HG02943 (cell line): ENCODE data around the gene RABEPK.
"Not testable (repeated sequence)": the region's sequence is repeated elsewhere in the genome, so short reads cannot be mapped to it uniquely, and the experiment has no call there.

Experiments used
- ATAC-seq: cut with Tn5 transposase; IDR thresholded peaks from one replicate; pipeline ENCODE4 v1.9.1; 2021; ENCODE audit warnings: mild to moderate bottlenecking, low read depth, moderate library complexity; ENCODE audit not compliant: unreplicated experiment

Gene RABEPK

DNA sequence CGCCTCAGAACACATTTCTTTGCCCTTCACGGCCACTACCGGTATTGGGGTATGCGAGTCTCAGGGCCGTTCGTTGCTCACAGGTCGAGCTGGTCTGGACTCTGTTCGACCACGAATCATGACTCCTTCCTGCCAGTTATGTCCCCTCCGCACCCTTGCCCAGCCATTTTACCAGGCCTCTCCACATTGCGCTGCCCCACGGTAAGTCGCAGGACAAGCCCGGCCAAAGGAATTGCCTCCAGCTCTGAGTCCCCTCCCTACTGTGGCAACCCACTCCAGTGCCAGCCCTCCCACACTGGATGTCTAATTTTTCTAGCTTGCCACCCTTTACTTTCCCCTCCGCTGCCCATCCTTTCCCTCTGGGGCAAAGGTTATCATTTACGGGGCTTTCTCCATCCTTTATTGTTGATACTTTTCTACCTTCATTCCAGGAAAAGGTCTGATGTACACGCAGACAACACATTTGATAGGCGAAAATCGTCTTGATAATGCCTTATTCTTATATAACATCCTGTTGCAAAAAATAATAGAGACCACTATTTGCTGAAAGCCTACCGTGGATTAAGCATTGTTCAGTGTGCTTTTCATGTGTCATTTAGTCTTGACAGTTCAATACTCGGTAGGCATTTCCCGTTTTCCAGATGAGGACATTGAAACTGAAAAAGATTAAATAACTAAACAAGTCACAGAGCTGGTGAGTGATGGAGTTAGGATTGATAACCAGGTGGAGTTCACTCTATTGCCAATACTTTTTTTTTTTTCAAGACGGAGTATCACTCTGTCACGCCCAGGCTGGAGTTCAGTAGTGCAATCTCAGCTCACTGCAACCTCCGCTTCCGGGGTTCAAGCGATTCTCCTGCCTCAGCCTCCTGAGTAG lies 41.8 kb downstream of the RABEPK start:
- peak; percentile 11 for ATAC-seq

DNA sequence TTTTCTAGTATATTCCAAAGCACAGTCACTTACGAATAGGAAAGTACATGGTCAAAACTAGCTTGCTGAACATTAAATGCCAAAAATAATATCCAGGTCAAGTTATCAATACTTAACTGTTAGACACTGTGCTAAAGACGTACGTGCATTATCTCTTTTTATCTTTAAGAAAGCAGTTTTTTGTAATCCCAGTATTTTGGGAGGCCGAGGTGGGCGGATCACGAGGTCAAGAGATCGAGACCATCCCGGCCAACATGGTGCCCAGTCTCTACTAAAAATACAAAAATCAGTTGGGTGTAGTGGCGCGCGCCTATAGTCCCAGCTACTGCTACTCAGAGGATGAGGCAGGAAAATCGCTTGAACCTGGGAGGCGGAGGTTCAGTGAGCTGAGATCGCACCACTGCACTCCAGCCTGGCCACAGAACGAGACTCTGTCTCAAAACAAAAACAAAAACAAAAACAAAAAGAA lies 43.5 kb downstream of the RABEPK start:
- no peak for ATAC-seq

DNA sequence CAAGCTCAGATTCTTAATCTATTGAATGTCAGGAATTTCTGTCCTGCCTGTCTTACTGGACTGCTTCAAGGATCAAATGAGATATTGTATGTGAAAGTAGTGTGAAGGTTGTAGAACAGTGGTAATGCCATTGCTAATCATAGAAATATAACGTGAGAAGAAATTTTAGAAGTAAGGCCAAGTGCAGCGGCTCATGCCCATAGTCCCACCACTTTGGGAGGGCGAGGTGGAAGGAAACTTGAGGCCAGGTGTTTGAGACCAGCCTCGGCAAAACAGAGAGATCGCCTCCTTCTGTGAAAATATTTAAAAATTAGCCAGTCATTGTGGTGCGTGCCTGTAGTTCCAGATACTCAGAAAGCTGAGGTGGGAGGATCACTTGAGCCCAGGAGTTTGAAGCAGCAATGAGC lies 45.9 kb downstream of the RABEPK start:
- no peak for ATAC-seq

DNA sequence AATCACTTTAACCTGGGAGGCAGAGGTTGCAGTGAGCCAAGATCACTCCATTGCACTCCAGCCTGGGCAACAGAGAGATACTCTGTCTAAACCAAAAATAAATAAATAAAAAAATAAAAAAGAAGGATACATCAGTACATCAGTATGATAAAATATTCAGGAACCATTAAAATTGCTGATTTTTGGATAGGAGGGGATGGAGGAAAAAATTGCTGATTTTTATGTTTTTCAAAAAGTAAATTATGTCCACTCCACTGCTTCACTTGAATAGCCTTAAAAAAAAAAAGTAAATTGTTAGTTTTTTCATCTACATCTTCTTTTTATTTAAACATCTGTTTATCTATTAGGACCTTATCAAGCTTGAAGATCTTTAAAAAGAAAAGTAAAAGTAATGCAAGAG lies 53.9 kb downstream of the RABEPK start:
- no peak for ATAC-seq

DNA sequence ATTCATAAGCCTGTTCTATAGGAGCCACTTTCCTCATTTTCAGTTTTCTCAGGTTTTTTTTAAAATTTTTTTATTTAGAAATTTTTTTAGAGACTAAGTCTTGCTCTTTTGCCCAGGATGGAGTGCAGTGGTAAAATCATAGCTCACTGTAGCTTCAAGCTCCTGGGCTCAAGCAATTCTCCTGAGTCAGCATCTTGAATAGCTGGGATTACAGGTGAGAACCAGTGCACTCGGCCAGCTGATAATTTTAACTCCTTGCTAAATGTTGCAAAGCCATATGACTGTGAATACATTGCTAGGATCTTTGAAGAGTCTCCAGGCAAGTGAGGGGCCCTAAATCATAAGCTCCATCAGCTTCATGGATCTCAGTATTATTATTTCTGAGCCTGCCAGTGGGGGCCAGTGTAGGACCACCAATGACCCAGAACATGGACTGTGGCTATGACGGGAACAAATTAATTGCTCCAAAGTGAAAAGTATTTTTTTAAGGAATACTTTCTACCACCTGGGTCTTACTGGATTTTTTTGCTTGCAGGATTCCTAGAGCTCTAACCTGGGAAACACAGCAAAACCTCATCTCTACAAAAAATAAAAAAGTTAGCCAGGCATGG lies 55.5 kb downstream of the RABEPK start:
- no peak for ATAC-seq

DNA sequence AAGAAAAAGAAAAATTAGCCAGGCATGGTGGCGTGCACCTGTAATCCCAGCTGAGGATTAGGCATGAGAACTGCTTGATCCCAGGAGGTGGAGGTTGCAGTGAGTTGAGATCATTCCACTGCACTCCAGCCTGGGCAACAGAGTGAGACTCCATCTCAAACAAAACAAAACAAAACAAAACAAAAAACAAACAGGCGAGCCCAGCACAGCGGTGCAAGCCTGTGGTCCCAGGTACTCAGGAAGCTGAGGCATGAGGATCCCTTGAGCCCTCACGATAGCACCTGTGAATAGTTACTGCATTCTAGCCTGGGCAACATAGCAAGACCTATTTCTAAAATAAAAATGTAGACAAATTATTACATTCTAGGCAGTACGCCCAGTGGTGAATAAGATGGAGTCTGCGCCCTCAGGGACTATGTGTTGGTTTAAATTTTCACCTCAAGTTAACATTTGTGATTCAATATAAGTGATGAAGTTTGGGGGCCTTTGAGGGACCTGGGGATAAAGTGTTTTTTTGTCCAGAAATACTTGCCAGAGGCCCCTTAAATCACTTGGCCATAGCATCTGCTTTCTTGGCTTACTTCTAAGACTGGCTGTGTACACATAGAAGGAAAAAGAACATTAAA lies 57.9 kb downstream of the RABEPK start:
- no peak for ATAC-seq

DNA sequence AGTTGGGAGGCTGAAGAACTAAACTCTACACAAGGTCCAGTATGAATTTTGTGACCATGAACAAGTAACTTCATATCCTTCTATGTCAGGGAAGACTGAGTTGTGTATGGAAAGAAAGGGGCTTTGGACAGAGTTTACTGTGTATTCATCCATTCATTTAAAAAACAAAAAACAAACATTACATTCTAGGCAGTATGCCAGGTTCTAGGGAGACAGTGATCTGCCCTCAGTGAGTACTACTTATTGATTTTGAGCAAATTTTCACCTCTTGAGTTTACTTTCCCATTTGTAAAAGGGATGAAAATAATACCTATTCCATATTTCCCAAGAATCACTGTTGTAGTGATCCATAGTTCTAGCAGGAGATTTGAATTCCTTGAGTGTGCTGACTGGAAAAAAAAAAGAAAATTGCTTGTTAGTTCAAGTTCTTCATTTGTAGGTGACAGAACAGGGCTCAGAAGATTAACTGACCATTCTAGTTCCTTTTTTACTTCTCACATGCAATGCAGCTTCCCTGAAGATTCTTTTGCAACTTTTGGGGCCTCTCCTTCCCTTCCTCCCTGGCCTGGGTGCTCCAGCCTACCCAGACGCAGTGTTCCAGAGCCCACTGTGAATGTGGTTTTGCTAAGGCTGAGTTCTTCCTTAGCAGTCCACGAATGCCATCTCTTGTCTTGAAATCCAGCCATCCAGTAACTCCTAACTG lies 58.6 kb downstream of the RABEPK start:
- ATAC-seq, result no peak

DNA sequence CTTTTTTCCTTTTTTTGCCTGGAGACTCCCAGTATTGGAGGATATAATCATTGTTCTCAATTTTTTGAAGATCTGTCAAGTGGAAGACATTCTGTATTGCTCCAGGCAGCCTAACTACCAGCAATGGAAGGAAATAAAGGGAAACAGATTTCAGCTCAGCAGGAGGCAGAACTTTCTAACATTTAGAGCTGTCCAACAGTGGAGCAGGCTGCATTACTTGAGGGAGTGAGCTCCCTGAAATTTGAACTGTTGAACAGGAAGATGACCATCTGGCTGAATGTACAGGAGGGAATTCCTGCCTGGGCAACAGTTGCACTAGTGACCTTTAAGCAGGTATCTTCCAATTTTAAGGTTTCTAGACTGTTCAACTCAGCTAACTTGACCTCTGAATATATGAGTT lies 60.2 kb downstream of the RABEPK start:
- ATAC-seq, result no peak

DNA sequence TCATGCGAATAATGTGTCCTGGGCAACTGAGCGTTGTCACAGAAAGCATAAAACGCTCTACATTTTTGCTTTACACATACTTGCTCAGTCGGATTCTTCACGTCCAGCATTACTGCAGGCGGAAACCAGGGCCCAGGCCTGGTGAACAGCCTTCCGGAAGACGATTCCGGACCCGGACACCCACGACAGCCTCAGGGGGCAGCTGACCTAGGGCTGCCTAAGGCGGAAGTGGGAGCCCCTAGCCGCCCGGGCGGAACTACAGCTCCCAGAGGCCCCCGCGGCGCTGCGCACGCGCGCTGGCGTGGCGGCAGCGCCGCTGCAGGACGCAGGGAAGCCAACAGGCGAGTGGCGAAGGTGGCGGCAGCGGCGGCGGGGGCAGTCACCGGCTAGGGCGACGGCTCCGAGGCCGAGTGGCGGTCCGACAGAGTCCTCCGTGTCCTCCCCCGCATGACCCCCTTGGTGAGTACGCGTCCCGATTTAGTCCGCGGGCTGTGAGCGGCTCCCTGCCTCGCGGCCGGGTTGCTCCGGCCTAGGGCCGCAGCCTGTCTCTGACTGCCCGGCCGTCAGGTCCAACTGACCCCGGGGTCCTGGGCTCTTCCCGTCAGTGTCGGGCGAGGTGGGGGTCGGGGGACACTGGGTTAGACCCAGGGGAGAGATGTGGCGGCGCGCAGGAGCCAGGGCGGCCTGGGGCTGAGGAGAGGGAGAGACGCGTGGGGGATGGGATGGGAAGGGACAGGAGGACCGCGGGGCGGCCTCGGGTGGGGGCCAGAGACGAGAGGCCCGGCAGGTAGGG lies 61.4 kb downstream of the RABEPK start, which contains the start of gene GAPVD1:
Gene GAPVD1 (plus strand): TSS at position 326 of the 793 bp plus-strand sequence. CDS start 37,096 bp downstream, outside the sequence.
- peak; percentile 87 for ATAC-seq

DNA sequence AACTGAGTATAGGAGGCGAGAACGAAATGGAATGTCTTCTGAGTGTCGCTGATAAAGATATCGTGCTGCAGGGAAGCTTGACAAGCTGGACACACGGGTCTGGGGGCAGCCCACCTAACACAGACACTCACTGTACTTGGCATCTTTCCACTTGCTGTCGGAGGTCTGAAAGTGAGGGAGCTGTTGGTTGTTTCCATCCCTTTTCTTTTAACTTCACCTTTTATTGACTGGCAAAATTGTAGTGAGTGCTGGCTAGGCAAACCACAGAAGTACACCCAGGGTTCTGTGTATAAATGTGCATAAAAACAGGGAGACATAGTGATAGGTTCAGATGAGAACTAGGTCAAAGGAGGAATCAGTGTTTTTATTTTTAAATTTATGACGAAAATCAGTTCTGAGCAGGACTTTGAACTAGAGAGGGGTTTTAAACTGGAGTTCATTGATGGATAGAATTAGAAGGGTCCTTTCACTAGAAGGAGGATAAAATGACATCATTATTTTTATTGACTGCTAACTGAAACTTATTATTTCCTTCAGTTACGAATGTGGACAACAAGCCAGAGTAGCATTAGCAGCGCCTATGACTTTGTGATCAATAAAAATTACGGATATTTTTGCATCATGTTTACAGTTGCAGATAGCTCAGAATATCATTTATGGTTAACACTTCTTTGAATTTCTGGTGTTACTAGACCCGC lies 62.1 kb downstream of the RABEPK start:
- no peak for ATAC-seq

DNA sequence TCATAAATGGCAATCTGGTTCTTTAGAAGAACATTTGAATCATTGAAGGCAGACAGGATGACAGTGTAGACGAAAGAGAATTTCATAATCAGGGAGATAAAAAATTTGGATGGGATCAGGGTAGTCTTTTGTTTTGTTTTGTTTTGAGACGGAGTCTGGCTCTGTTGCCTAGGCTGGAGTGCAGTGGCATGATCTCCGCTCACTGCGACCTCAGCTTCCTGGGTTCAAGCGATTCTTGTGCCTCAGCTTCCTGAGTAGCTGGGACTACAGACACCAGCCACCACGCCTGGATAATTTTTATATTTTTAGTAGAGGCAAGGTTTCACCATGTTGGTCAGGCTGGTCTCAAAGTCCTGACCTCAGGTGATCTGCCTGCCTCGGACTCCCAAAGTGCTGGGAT lies 63.7 kb downstream of the RABEPK start:
- ATAC-seq, result not testable (repeated sequence)

DNA sequence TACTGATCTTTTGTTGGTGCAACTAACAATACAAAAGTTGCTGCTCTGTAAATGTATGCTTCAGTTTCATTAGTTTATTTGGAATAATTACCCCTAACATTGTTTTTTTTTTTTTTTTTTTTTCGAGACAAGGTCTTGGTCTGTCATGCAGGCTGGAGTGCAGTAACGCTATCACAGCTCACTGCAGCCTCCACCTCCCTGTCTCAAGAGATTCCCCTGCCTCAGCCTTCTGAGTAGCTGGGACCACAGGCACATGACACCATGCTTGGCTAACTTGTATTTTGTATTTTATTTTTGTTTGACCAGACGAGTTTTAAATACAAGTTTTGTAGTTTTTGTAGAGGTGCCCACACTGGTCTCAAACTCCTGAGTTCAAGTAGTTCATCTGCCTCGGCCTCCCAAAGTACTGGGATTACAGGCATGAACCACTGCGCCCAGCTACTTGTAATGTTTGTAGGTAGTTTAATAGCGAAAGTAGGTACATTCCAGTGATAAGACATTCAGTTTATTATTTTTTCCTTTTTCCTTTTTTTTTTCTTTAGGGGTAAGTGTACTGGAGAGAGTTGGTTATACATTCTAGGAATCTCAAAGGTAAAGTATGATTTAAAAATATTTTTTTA lies 68.2 kb downstream of the RABEPK start:
- ATAC-seq, result no peak

DNA sequence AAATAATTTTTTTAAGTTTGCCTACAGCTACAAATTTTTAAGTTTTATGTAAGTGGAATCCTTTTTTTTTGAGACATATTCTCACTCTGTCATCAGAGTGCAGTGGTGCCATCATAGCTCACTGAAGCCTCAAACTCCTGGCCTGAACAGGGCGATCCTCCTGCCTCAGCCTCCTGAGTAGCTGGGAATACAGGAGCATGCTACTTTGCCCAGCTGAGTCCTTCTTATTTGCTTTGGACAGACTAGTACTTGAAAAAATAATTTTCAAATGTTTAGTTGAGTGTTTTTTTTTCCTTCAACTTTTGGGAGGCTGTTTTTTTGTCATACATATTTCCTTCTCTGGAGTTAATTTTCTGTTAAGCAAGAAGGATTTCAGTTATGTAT lies 68.7 kb downstream of the RABEPK start:
- no peak for ATAC-seq

DNA sequence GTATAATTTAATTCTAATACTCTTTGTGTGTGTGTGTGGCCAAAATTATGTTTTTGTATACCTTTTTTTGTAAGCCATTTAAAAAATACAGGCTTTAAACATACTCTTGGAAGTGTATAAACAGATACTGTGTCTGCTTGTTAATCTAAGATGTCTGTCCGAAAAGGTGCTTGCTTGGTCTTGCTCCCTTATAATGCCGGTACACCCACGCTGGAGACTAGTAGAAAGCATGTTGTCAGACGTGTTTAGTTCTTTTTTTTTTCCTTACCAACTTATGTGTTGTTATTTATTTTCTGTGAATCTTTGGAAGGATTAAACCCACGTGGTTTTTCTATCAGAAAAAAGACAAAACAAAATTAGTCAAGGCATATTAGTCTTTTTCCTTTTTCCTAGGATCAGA lies 70.7 kb downstream of the RABEPK start:
- ATAC-seq, result no peak

DNA sequence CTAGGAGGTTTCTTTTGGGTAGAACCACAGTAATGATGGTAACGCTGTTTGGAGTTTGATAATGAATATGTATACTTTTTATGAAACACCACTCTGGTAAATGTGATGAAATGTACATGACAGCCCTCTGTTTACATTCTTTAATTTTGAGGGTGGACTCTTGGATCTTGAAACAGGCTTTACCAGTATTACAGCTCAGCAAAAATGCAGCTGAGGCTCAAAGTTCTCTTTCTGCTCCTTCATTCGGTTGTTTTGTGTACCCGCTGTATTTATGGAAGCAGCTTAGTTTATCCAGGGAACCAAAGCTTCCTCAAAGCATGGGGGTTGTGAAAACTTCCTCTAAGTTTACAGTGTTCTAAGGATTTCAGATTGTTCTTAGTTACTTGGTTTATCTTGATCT lies 72.4 kb downstream of the RABEPK start:
- no peak for ATAC-seq

DNA sequence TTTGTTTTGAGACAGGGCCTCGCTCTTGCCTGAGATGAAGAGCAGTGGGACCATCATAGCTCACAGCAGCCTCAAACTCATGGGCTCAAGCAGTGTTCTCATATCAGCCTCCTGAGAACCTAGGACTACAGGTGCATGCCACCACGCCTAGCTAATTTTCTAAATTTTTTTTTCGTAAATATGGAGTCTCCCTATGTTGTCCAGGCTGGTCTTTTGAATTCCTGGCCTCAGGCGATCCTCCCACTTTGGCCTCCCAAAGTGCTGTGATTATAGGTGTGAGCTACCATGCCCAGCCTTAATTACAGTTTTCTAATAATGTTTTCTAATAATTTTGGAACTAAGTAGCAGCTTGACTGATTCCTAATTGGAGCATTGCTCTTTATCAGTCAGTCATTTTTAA lies 76.4 kb downstream of the RABEPK start:
- ATAC-seq, result no peak

DNA sequence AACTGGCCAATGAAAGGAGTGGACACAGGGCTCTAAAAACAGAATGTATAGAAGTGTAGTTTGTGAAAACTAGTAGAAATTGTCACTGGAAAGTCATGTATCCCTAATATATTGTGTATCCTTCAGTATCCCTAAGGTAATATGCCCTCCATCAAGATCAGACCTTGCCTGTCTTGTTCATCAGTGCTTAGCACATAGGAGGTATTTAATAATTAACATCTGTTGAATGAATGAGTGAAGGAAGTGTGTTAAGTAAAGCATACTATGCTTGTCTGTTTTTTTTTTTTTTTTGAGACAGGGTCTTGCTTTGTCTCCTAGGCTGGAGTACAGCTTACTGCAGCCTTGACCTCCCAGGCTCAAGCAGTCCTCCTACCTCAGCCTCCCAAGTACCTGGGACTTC lies 77.1 kb downstream of the RABEPK start:
- ATAC-seq, result no peak

DNA sequence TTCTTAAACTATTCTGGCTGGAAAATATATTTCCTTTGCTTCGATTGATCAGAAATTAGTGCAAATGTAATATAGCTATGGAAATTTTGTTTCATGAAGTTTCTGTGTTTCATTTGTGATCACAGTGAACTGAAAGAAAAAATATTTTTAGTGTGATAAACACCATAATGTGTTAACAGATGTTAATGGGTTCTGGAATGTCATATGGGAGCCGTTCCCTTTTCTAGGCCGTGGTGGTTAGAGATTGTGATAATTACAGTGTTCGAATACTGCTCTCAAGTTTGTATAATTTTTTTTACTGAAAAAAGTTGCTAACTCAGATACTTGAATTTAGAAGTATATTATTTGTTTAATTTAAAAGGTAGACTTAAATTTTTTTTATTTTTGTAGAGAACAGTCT lies 80.6 kb downstream of the RABEPK start:
- no peak for ATAC-seq
